HG03520 (cell line): ENCODE results near the gene KRT3.

Source experiments
- ATAC-seq: cut with Tn5 transposase; IDR thresholded peaks from one replicate; pipeline ENCODE4 v1.9.1; 2021; ENCODE audit warnings: mild to moderate bottlenecking, moderate library complexity; ENCODE audit not compliant: unreplicated experiment

Gene KRT3

GRCh38 chr12:52742822-52743457 lies 53.0 kb downstream of the KRT3 start:
- no peak for ATAC-seq

- ATAC-seq: no peak
Measured at GRCh38 chr12:52742196-52742580, 53.7 kb downstream of the KRT3 start.

- no peak for ATAC-seq
Measured at GRCh38 chr12:52741375-52742195, 54.3 kb downstream of the KRT3 start.

GRCh38 chr12:52740584-52740983 lies 55.3 kb downstream of the KRT3 start:
- no peak for ATAC-seq

GRCh38 chr12:52739963-52740362 lies 56.0 kb downstream of the KRT3 start:
- no peak for ATAC-seq
